NOMO-1 (cell line): ENCODE measurements around the gene CYTH1.
A peak's percentile ranks its signal among the peaks of the same experiment; 100 is the strongest.

ENCODE experiments used
- DNase-seq, 2 experiments: peaks; one replicate each; lab custom pipeline; 2025; ENCODE audit not compliant: unreplicated experiment in 2 of 2; lab: John Stamatoyannopoulos, UW

Gene CYTH1

GRCh38 chr17:78738698-78739097, 43.4 kb downstream of the CYTH1 start:
- DNase-seq, result no peak

GRCh38 chr17:78738278-78738677, 43.8 kb downstream of the CYTH1 start:
- no peak for DNase-seq

GRCh38 chr17:78737332-78737731, 44.7 kb downstream of the CYTH1 start:
- peak in 1 of 2 experiments; percentile 63 for DNase-seq

GRCh38 chr17:78736526-78737079, 45.5 kb downstream of the CYTH1 start:
- peak; percentile 87 to 89 for DNase-seq

GRCh38 chr17:78735832-78736525, 46.1 kb downstream of the CYTH1 start:
- DNase-seq, result peak in 1 of 2 experiments; percentile 51

GRCh38 chr17:78734793-78735641, 47.1 kb downstream of the CYTH1 start:
- no peak for DNase-seq

- DNase-seq, result no peak
Observed at GRCh38 chr17:78732354-78732753, 49.7 kb downstream of the CYTH1 start.

- no peak for DNase-seq
Observed at GRCh38 chr17:78731904-78732303, 50.2 kb downstream of the CYTH1 start.

- no peak for DNase-seq
Observed at GRCh38 chr17:78729641-78730040, 52.4 kb downstream of the CYTH1 start.

GRCh38 chr17:78728495-78728894, 53.6 kb downstream of the CYTH1 start:
- DNase-seq, result no peak

- no peak for DNase-seq
Observed at GRCh38 chr17:78727476-78728229, 54.4 kb downstream of the CYTH1 start.

- DNase-seq, result no peak
Observed at GRCh38 chr17:78727057-78727456, 55.0 kb downstream of the CYTH1 start.

- no peak for DNase-seq
Observed at GRCh38 chr17:78726513-78726912, 55.6 kb downstream of the CYTH1 start.

- no peak for DNase-seq
Observed at GRCh38 chr17:78725448-78726021, 56.5 kb downstream of the CYTH1 start.

- DNase-seq, result no peak
Observed at GRCh38 chr17:78724999-78725398, 57.1 kb downstream of the CYTH1 start.

GRCh38 chr17:78724544-78724943, 57.5 kb downstream of the CYTH1 start:
- no peak for DNase-seq

- DNase-seq, result no peak
Observed at GRCh38 chr17:78723957-78724356, 58.1 kb downstream of the CYTH1 start.

- DNase-seq, result no peak
Observed at GRCh38 chr17:78723001-78723796, 58.9 kb downstream of the CYTH1 start.

GRCh38 chr17:78722246-78722761, 59.8 kb downstream of the CYTH1 start:
- no peak for DNase-seq
